HepG2 (cell line): ENCODE data around the gene HDAC4. TPM values are rescaled to one million over a fixed set of nuclear protein-coding genes. Genes with fewer than 3 reads are reported as not detected.
A peak's percentile ranks its signal among the peaks of the same experiment; 100 is the strongest.

ENCODE experiments used
- BCLAF1 ChIP-seq: fragments of 450-650 bp; IDR thresholded peaks from 2 replicates; pipeline ENCODE4 v1.6.1; 2017; ENCODE audit warnings: mild to moderate bottlenecking
- CAMTA2 ChIP-seq: sonication (generic); formaldehyde crosslinking; IDR thresholded peaks from 2 replicates; pipeline ENCODE4 v1.4.0; 2020; ENCODE audit warnings: mild to moderate bottlenecking, missing genetic modification reagents, borderline replicate concordance
- CEBPZ ChIP-seq: IDR thresholded peaks from 2 replicates; pipeline ENCODE4 v1.6.1; 2012; ENCODE audit warnings: low read length, improper control_type of control experiment
- DZIP1 ChIP-seq: sonication (generic); formaldehyde crosslinking; IDR thresholded peaks from 2 replicates; pipeline ENCODE4 v1.5.0; 2020; ENCODE audit warnings: mild to moderate bottlenecking, missing genetic modification reagents
- FOXA3 ChIP-seq: IDR thresholded peaks from 2 replicates; pipeline ENCODE4 v1.6.1; 2016; ENCODE audit warnings: missing genetic modification reagents, missing compliant biosample characterization
- FUBP1 ChIP-seq: sonication (generic); formaldehyde crosslinking; IDR thresholded peaks from 2 replicates; pipeline ENCODE4 v1.5.1; 2020; ENCODE audit warnings: missing genetic modification reagents, mild to moderate bottlenecking, borderline replicate concordance
- HOXA3 ChIP-seq: sonication (generic); formaldehyde crosslinking; IDR thresholded peaks from 2 replicates; pipeline ENCODE4 v1.5.0; 2020; ENCODE audit warnings: missing genetic modification reagents
- KMT2A ChIP-seq: sonication (generic); formaldehyde crosslinking; IDR thresholded peaks from 2 replicates; pipeline ENCODE4 v1.4.0; 2020; ENCODE audit warnings: missing genetic modification reagents
- MTERF4 ChIP-seq: sonication (generic); formaldehyde crosslinking; IDR thresholded peaks from 2 replicates; pipeline ENCODE4 v1.8.0; 2023; ENCODE audit warnings: mild to moderate bottlenecking, missing genetic modification reagents
- NBN ChIP-seq: fragments of 450-650 bp; conservative IDR thresholded peaks from 2 replicates; pipeline ENCODE4 v1.6.1; 2017
- NCOA5 ChIP-seq: sonication (generic); formaldehyde crosslinking; IDR thresholded peaks from 2 replicates; pipeline ENCODE4 v1.4.0; 2020; ENCODE audit warnings: missing genetic modification reagents
- NFIC ChIP-seq: IDR thresholded peaks from 2 replicates; pipeline ENCODE4 v1.6.1; 2012; ENCODE audit warnings: mild to moderate bottlenecking, low read length, inconsistent platforms
- NR2F2 ChIP-seq: IDR thresholded peaks from 2 replicates; pipeline ENCODE4 v1.6.1; 2012; ENCODE audit warnings: low read depth, inconsistent platforms, borderline replicate concordance
- RAD51 ChIP-seq: fragments of 450-650 bp; IDR thresholded peaks from 2 replicates; pipeline ENCODE4 v1.6.1; 2016; ENCODE audit warnings: borderline replicate concordance
- RARA ChIP-seq: IDR thresholded peaks from 2 replicates; pipeline ENCODE4 v1.6.1; 2016; ENCODE audit warnings: missing genetic modification reagents, missing compliant biosample characterization
- REPIN1 ChIP-seq: sonication (generic); formaldehyde crosslinking; IDR thresholded peaks from 2 replicates; pipeline ENCODE4 v1.8.0; 2022; ENCODE audit warnings: missing genetic modification reagents, low read depth, mild to moderate bottlenecking, borderline replicate concordance
- THAP7 ChIP-seq: sonication (generic); formaldehyde crosslinking; IDR thresholded peaks from 2 replicates; pipeline ENCODE4 v1.8.1; 2023; ENCODE audit warnings: mild to moderate bottlenecking, missing genetic modification reagents
- ZNF432 ChIP-seq: sonication (generic); formaldehyde crosslinking; IDR thresholded peaks from 2 replicates; pipeline ENCODE4 v1.5.0; 2020; ENCODE audit warnings: missing genetic modification reagents, mild to moderate bottlenecking, borderline replicate concordance
- polyA plus RNA-seq, 8 experiments: library from polyadenylated mRNA; depleted of rRNA in 3 of 8; stranded (reverse) in 7 of 8; unstranded in 1 of 8; fragments of >200 nt; fragmentation: Illumina TruSeq in 4 of 8; extraction: Trizol in 4 of 8; gene quantifications; 2 replicates each; pipeline versions ENCODE4 v1.2.1 to v1.2.3, GENCODE V29; 2011 to 2016; ENCODE audit warnings: low read depth in 4 of 8, missing spikeins in 1 of 8, mixed read lengths in 1 of 8; ENCODE audit not compliant: insufficient read depth in 1 of 8
- total RNA-seq, 5 experiments: library from RNA; depleted of rRNA; stranded (reverse); fragments of >200 nt; fragmentation: Illumina TruSeq; extraction: Trizol; gene quantifications; 2 replicates each; pipeline ENCODE4 v1.2.3, GENCODE V29; 2016; ENCODE audit warnings: low read depth in 1 of 5

Gene HDAC4
- total and polyA plus RNA-seq, 2 of the 13 experiments (the other 11 are each of a cell fraction or from before 2014, with no cell fraction given): 10.1 to 11.5 TPM

GRCh38 chr2:239222706-239223309 is 178.0 kb downstream of the HDAC4 start (continued):
- TF ChIP-seq BCLAF1 (no peak), MTERF4 (no peak), HOXA3 (no peak), RARA (CRISPR knock-in tag) (0 out of 2 replicates have a peak, but pooled peaks have one; percentile 19), RAD51 (no peak), NCOA5 (CRISPR knock-in tag) (no peak), FUBP1 (CRISPR knock-in tag) (no peak), REPIN1 (CRISPR knock-in tag) (no peak), NBN (no peak), NFIC (no peak), DZIP1 (CRISPR knock-in tag) (no peak), NR2F2 (no peak), THAP7 (no peak), FOXA3 (CRISPR knock-in tag) (no peak), ZNF432 (CRISPR knock-in tag) (no peak), KMT2A (no peak), CEBPZ (no peak), CAMTA2 (CRISPR knock-in tag) (no peak)
